ENCODE results near the gene SYCE3.

- no peak for TF ChIP-seq CTCF (IDR thresholded peaks at IDR 0.05; ENCODE audit: insufficient read depth, low read length, poor library complexity, severe bottlenecking)
- TF ChIP-seq EZH2phosphoT487 (conservative IDR thresholded peaks at IDR 0.05; ENCODE audit: low read length), result no peak
Observed at GRCh38 chr22:50606946-50607658, 44.4 kb upstream of the SYCE3 start.
